Natural killer cell (primary cell): ENCODE data around the gene SURF2. TPM values are rescaled to one million over a fixed set of nuclear protein-coding genes. Genes with fewer than 3 reads are reported as not detected.
"Not testable (repeated sequence)": the region's sequence is repeated elsewhere in the genome, so short reads cannot be mapped to it uniquely, and the experiment has no call there.

ENCODE experiments used
- ATAC-seq, 3 donors: fragments of 150-1000 bp in 2 of 3; fragments of 200-7000 bp in 1 of 3; cut with Tn5 transposase; 1 replicate in 1 of 3; 2 replicates in 2 of 3; pipeline ENCODE4 v1.10.0; 2021; ENCODE audit warnings: mild to moderate bottlenecking in 2 of 3, moderate library complexity in 2 of 3
- DNase-seq, 2 donors: peaks; one replicate each; pipeline versions ENCODE4 v3.0.0 to v3.0.0-alpha.2; 2013 to 2021; ENCODE audit warnings: mixed read lengths in 1 of 2
- H3K27ac ChIP-seq: one replicate; pipeline ENCODE4 v1.5.1; 2013; ENCODE audit warnings: mild to moderate bottlenecking, low read length
- H3K27me3 ChIP-seq: one replicate; pipeline ENCODE4 v1.6.1; 2013; ENCODE audit warnings: low read length; ENCODE audit not compliant: control insufficient read depth, insufficient read depth
- H3K36me3 ChIP-seq: one replicate; pipeline ENCODE4 v1.6.1; 2013; ENCODE audit warnings: low read length; ENCODE audit not compliant: control insufficient read depth, insufficient read depth
- H3K4me1 ChIP-seq: one replicate; pipeline ENCODE4 v1.6.1; 2013; ENCODE audit warnings: low read length; ENCODE audit not compliant: control insufficient read depth, insufficient read depth
- H3K4me3 ChIP-seq: one replicate; pipeline ENCODE4 v1.5.1; 2013; ENCODE audit warnings: low read length
- H3K9me3 ChIP-seq: one replicate; pipeline ENCODE4 v1.6.1; 2013; ENCODE audit warnings: low read length; ENCODE audit not compliant: control insufficient read depth, insufficient read depth
- H3K27ac Mint-ChIP-seq, 2 donors: one replicate each; pipeline ENCODE4 v1.8.0; 2022; ENCODE audit warnings: mild to moderate bottlenecking in 2 of 2, mixed read lengths in 2 of 2, moderate library complexity in 1 of 2
- H3K27me3 Mint-ChIP-seq, 2 donors: one replicate each; pipeline ENCODE4 v1.8.0; 2022; ENCODE audit warnings: low read depth in 2 of 2, mixed read lengths in 2 of 2
- H3K36me3 Mint-ChIP-seq: one replicate; pipeline ENCODE4 v1.8.0; 2022; ENCODE audit warnings: mixed read lengths
- H3K4me1 Mint-ChIP-seq, 2 donors: one replicate each; pipeline ENCODE4 v1.8.0; 2022; ENCODE audit warnings: mixed read lengths in 2 of 2
- H3K4me3 Mint-ChIP-seq: one replicate; pipeline ENCODE4 v1.8.0; 2022; ENCODE audit warnings: mild to moderate bottlenecking, moderate library complexity, mixed read lengths
- H3K9me3 Mint-ChIP-seq, 2 donors: one replicate each; pipeline ENCODE4 v1.8.0; 2022; ENCODE audit warnings: mixed read lengths in 2 of 2
- CTCF ChIP-seq: fragments of 200-600 bp; IDR thresholded peaks from one replicate; pipeline ENCODE4 v1.8.0; 2022; ENCODE audit warnings: antibody characterized with exemption
- WGBS: methylation state at CpG from one replicate; pipeline ENCODE4 v1.1.7; 2013; ENCODE audit warnings: missing lambda C conversion rate; ENCODE audit not compliant: insufficient coverage; 5-methylcytosine and 5-hydroxymethylcytosine counted together
- intact Hi-C: fragments of 100-400 bp; cut with micrococcal nuclease; formaldehyde crosslinking; loops from one replicate; pipeline ENCODE4 v1.14.2; 2022
- total RNA-seq, 4 donors: library from RNA; stranded (reverse); fragments of 120-200 nt in 1 of 4; gene quantifications; one replicate each; pipeline versions ENCODE4 v1.2.3 to v1.2.4, GENCODE V29; 2013 to 2022

The SURF2 gene
- total RNA-seq, 3 donors from 2014 or later (not counting 1 experiment from before 2014, with no cell fraction given) = 14.3 to 14.9 (median 14.7) TPM

- H3K27me3 ChIP-seq = no peaks in the 10 kb centered on the region
- Mint-ChIP-seq H3K4me1 (no peaks in the 10 kb centered on the region), H3K27ac (no peak overlapping the region), H3K36me3 (no peaks in the 10 kb centered on the region), H3K4me3 (no peak overlapping the region), H3K27me3 (peaks cover 0 to 11% of the 10 kb centered on the region in 2 donors), H3K9me3 (no peaks in the 10 kb centered on the region)
- no peaks in the 10 kb centered on the region for H3K36me3 ChIP-seq
- DNase-seq = no peak
- H3K27ac ChIP-seq = no peak overlapping the region
- intact Hi-C loops = no loop called here
- WGBS = 96% methylated on average over 12 of the region's 12 CpGs
- no peak for TF ChIP-seq CTCF
- no peaks in the 10 kb centered on the region for H3K9me3 ChIP-seq
- no peaks in the 10 kb centered on the region for H3K4me1 ChIP-seq
- no peak for ATAC-seq
- H3K4me3 ChIP-seq = no peak overlapping the region
Observed at GRCh38 chr9:133389025-133389557, 32.7 kb downstream of the SURF2 start.

- no peak overlapping the region for H3K27ac ChIP-seq
- H3K9me3 Mint-ChIP-seq = no peaks in the 10 kb centered on the region
- H3K9me3 ChIP-seq = no peaks in the 10 kb centered on the region
- H3K36me3 ChIP-seq = no peaks in the 10 kb centered on the region
- no peaks in the 10 kb centered on the region for H3K36me3 Mint-ChIP-seq
- peaks cover 0 to 11% of the 10 kb centered on the region in 2 donors for H3K27me3 Mint-ChIP-seq
- no peak overlapping the region for H3K4me3 Mint-ChIP-seq
- no peak for TF ChIP-seq CTCF
- intact Hi-C loops = no loop called here
- no peaks in the 10 kb centered on the region for H3K4me1 ChIP-seq
- no peaks in the 10 kb centered on the region for H3K27me3 ChIP-seq
- H3K27ac Mint-ChIP-seq = no peak overlapping the region
- no peak overlapping the region for H3K4me3 ChIP-seq
- DNase-seq (no peak), ATAC-seq (no peak)
- no peaks in the 10 kb centered on the region for H3K4me1 Mint-ChIP-seq
- WGBS = 92% methylated on average over 13 of the region's 13 CpGs
Observed at GRCh38 chr9:133389562-133389961, 33.2 kb downstream of the SURF2 start.

GRCh38 chr9:133390713-133391112 lies 34.4 kb downstream of the SURF2 start:
- peaks cover 0 to 11% of the 10 kb centered on the region in 2 donors for H3K27me3 Mint-ChIP-seq
- H3K4me1 ChIP-seq = no peaks in the 10 kb centered on the region
- H3K36me3 Mint-ChIP-seq = no peaks in the 10 kb centered on the region
- no peak overlapping the region for H3K4me3 Mint-ChIP-seq
- no peak for TF ChIP-seq CTCF
- H3K4me1 Mint-ChIP-seq = no peaks in the 10 kb centered on the region
- no peaks in the 10 kb centered on the region for H3K9me3 Mint-ChIP-seq
- intact Hi-C loops = no loop called here
- H3K4me3 ChIP-seq = no peak overlapping the region
- no peak overlapping the region for H3K27ac Mint-ChIP-seq
- no peak for DNase-seq
- H3K27me3 ChIP-seq = no peaks in the 10 kb centered on the region
- no peaks in the 10 kb centered on the region for H3K9me3 ChIP-seq
- WGBS = 87% methylated on average over 7 of the region's 7 CpGs
- H3K36me3 ChIP-seq = no peaks in the 10 kb centered on the region
- H3K27ac ChIP-seq = no peak overlapping the region
- no peak for ATAC-seq

- H3K27ac ChIP-seq, H3K4me1 ChIP-seq, H3K9me3 ChIP-seq, H3K36me3 ChIP-seq, H3K4me3 ChIP-seq, H3K4me1 Mint-ChIP-seq, H3K36me3 Mint-ChIP-seq, ATAC-seq, intact Hi-C loops, H3K9me3 Mint-ChIP-seq, H3K27ac Mint-ChIP-seq, DNase-seq, H3K4me3 Mint-ChIP-seq, H3K27me3 ChIP-seq: not testable (repeated sequence)
- H3K27me3 Mint-ChIP-seq = peaks cover 0 to 11% of the 10 kb centered on the region in 2 donors
- WGBS = no CpG with 5 or more reads among the region's 4 CpGs
Observed at GRCh38 chr9:133391449-133391848, 35.1 kb downstream of the SURF2 start.

- H3K9me3 ChIP-seq, DNase-seq, H3K9me3 Mint-ChIP-seq, H3K27ac ChIP-seq, intact Hi-C loops, H3K4me1 ChIP-seq, H3K36me3 Mint-ChIP-seq, H3K4me1 Mint-ChIP-seq, H3K27ac Mint-ChIP-seq, H3K4me3 Mint-ChIP-seq, ATAC-seq, H3K36me3 ChIP-seq, H3K27me3 ChIP-seq, H3K4me3 ChIP-seq: not testable (repeated sequence)
- 94% methylated on average over 3 of the region's 3 CpGs for WGBS
- H3K27me3 Mint-ChIP-seq = peaks cover 0 to 11% of the 10 kb centered on the region in 2 donors
Observed at GRCh38 chr9:133392308-133392707, 36.0 kb downstream of the SURF2 start.
